CD14-positive monocyte (primary cell): Measurements from ENCODE around the gene BLNK. TPM values are rescaled to one million over a fixed set of nuclear protein-coding genes. Genes with fewer than 3 reads are reported as not detected.

ENCODE experiments used
- DNase-seq, 3 donors: peaks; one replicate each; pipeline ENCODE4 v3.0.0-alpha.2; 2011 to 2022
- H2AFZ ChIP-seq: 2 replicates; pipeline ENCODE4 v1.6.0; 2012; ENCODE audit warnings: mild to moderate bottlenecking, low read depth, low read length, inconsistent platforms; ENCODE audit not compliant: insufficient read depth, poor library complexity, severe bottlenecking
- H3K27ac ChIP-seq, 2 donors: 1 replicate in 1 of 2; 2 replicates in 1 of 2; pipeline ENCODE4 v1.5.1; 2012 to 2013; ENCODE audit warnings: low read length in 2 of 2, control low read depth in 1 of 2, inconsistent platforms in 1 of 2, low read depth in 1 of 2, mild to moderate bottlenecking in 1 of 2
- H3K27me3 ChIP-seq, 2 donors: one replicate each; pipeline versions ENCODE4 v1.6.0 to v1.6.1; 2011 to 2013; ENCODE audit warnings: low read length in 2 of 2; ENCODE audit not compliant: control insufficient read depth in 2 of 2, insufficient read depth in 2 of 2
- H3K36me3 ChIP-seq, 2 donors: replicated peaks in 1 of 2; 1 replicate in 1 of 2; 2 replicates in 1 of 2; pipeline versions ENCODE4 v1.5.1 to v1.6.1; 2012 to 2013; ENCODE audit warnings: low read length in 2 of 2, control low read depth in 1 of 2, inconsistent platforms in 1 of 2, mild to moderate bottlenecking in 1 of 2; ENCODE audit not compliant: insufficient read depth in 2 of 2, control insufficient read depth in 1 of 2
- H3K4me1 ChIP-seq, 2 donors: 1 replicate in 1 of 2; 2 replicates in 1 of 2; pipeline versions ENCODE4 v1.5.1 to v1.6.1; 2012 to 2013; ENCODE audit warnings: low read length in 2 of 2, control low read depth in 1 of 2, inconsistent platforms in 1 of 2, mild to moderate bottlenecking in 1 of 2, moderate library complexity in 1 of 2; ENCODE audit not compliant: insufficient read depth in 2 of 2, control insufficient read depth in 1 of 2
- H3K4me2 ChIP-seq: replicated peaks from 2 replicates; pipeline ENCODE3; 2012; ENCODE audit warnings: low read length, moderate library complexity, mild to moderate bottlenecking; ENCODE audit not compliant: poor library complexity, severe bottlenecking; ENCODE audit errors: extremely low read depth
- H3K4me3 ChIP-seq, 3 experiments: fragments of 200-600 bp in 1 of 3; sonication (generic) in 1 of 3; replicated peaks in 1 of 3; 1 replicate in 2 of 3; 2 replicates in 1 of 3; pipeline ENCODE4 v1.5.1; 2011 to 2013; ENCODE audit warnings: low read length in 3 of 3, mild to moderate bottlenecking in 3 of 3, control low read depth in 2 of 3, low read depth in 2 of 3, inconsistent platforms in 1 of 3, moderate library complexity in 1 of 3
- H3K79me2 ChIP-seq: 2 replicates; pipeline ENCODE4 v1.6.0; 2012; ENCODE audit warnings: mild to moderate bottlenecking, control low read depth, inconsistent platforms, low read length, moderate library complexity; ENCODE audit not compliant: insufficient read depth
- H3K9ac ChIP-seq: 2 replicates; pipeline ENCODE4 v1.6.0; 2017; ENCODE audit warnings: low read length, mild to moderate bottlenecking; ENCODE audit not compliant: insufficient read depth, poor library complexity, severe bottlenecking
- H3K9me3 ChIP-seq, 2 donors: replicated peaks in 1 of 2; 1 replicate in 1 of 2; 2 replicates in 1 of 2; pipeline versions ENCODE4 v1.5.1 to v1.6.1; 2012 to 2013; ENCODE audit warnings: low read length in 2 of 2, control low read depth in 1 of 2; ENCODE audit not compliant: control insufficient read depth in 1 of 2, insufficient read depth in 1 of 2
- H4K20me1 ChIP-seq: 2 replicates; pipeline ENCODE4 v1.6.0; 2012; ENCODE audit warnings: mild to moderate bottlenecking, low read length, control low read depth, moderate library complexity; ENCODE audit not compliant: insufficient read depth
- H3K27ac Mint-ChIP-seq, 7 donors: one replicate each; pipeline ENCODE4 v1.8.0; 2020; ENCODE audit warnings: mild to moderate bottlenecking in 7 of 7, mixed read lengths in 7 of 7, moderate library complexity in 6 of 7, inconsistent platforms in 2 of 7
- H3K27me3 Mint-ChIP-seq, 3 donors: one replicate each; pipeline ENCODE4 v1.8.0; 2021 to 2022; ENCODE audit warnings: low read depth in 3 of 3, mild to moderate bottlenecking in 3 of 3, mixed read lengths in 3 of 3, moderate library complexity in 3 of 3, inconsistent platforms in 1 of 3
- H3K36me3 Mint-ChIP-seq, 2 donors: one replicate each; pipeline ENCODE4 v1.8.0; 2020; ENCODE audit warnings: mixed read lengths in 2 of 2, inconsistent platforms in 1 of 2, mild to moderate bottlenecking in 1 of 2
- H3K4me1 Mint-ChIP-seq: one replicate; pipeline ENCODE4 v1.8.0; 2020; ENCODE audit warnings: mild to moderate bottlenecking, mixed read lengths
- H3K4me3 Mint-ChIP-seq, 2 donors: one replicate each; pipeline ENCODE4 v1.8.0; 2020; ENCODE audit warnings: mild to moderate bottlenecking in 2 of 2, mixed read lengths in 2 of 2, moderate library complexity in 1 of 2
- H3K9me3 Mint-ChIP-seq, 7 donors: one replicate each; pipeline ENCODE4 v1.8.0; 2020 to 2022; ENCODE audit warnings: mixed read lengths in 7 of 7, mild to moderate bottlenecking in 6 of 7, moderate library complexity in 6 of 7, inconsistent platforms in 2 of 7
- WGBS: methylation state at CpG from one replicate; pipeline ENCODE4 v1.1.5; 2013; ENCODE audit warnings: missing lambda C conversion rate; ENCODE audit not compliant: insufficient coverage; 5-methylcytosine and 5-hydroxymethylcytosine counted together
- intact Hi-C, 2 donors: fragments of 100-400 bp; cut with micrococcal nuclease; formaldehyde crosslinking; loops; one replicate each; pipeline versions ENCODE4 v1.15.0 to v1.15.1; 2023
- polyA plus RNA-seq, 3 donors: library from polyadenylated mRNA; depleted of rRNA in 1 of 3; unstranded in 2 of 3; stranded (reverse) in 1 of 3; fragments of 300-500 nt in 2 of 3; fragments of >200 nt in 1 of 3; fragmentation: Illumina TruSeq in 2 of 3; gene quantifications; 1 replicate in 2 of 3; 2 replicates in 1 of 3; pipeline ENCODE4 v1.2.3, GENCODE V29; 2012 to 2021
- TF ChIP-seq, protein P1 (sequence below): fragments of 200-600 bp; IDR thresholded peaks from one replicate; pipeline ENCODE4 v1.8.0; 2022; ENCODE audit warnings: antibody characterized with exemption, mild to moderate bottlenecking

Gene BLNK
- polyA plus RNA-seq, 3 donors = 1.4 to 1.9 (median 1.5) TPM

DNA sequence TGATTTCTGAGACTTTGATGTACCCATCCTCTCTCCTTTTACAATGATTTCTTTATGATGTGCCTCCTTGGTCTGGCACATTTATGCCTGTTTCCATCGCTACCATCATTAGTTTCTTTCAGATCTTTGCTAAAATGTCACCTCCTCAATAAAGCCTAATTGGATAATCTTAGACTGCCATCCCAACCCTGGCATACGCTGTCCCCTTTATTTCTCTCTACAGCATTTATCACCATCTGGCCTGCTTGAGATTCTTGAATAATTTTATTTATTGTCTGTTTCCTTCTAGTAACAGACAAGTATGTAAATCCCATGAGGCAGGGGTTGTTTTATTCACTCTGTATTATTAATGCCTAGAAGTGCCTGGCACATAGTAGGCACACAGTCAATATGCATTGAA is 26.1 kb upstream of the BLNK start:
- H3K27ac Mint-ChIP-seq = no peak overlapping the region

DNA sequence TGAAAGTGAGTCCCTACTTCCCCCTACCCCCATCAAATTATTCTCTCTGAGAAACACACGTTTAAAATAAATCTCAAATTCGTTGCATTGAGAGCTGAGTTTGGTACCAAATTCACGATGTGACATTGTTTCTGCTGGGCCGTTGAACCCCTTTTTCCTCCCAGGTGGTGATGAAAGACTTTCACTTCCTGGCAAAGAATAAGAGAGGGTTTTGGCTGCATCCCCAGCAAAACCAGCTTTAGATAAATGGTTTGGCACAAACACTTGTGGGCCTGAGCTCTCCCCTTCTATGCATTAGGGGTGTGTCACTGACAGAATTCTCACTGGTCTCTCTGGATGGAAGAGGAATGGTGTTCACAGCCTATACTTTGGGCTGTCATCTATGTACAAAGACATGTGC is 24.1 kb upstream of the BLNK start:
- Histone ChIP-seq H3K4me1 (peaks cover 9 to 14% of the 10 kb centered on the region in 2 donors), H3K9me3 (no peaks in the 10 kb centered on the region), H3K9ac (no peak overlapping the region), H3K4me3 (no peak overlapping the region), H3K79me2 (no peaks in the 10 kb centered on the region), H3K27me3 (no peaks in the 10 kb centered on the region), H4K20me1 (no peaks in the 10 kb centered on the region), H3K27ac (no peak overlapping the region), H2AFZ (no peak overlapping the region), H3K36me3 (no peaks in the 10 kb centered on the region), H3K4me2 (no peak overlapping the region)
- 0% methylated on average over 2 of the region's 4 CpGs for WGBS
- DNase-seq = no peak
- peaks cover 29% of the 10 kb centered on the region for H3K4me1 Mint-ChIP-seq
- intact Hi-C loops = loop anchor here in 1 of 2 donors (10.0 kb wide), 1 partner anchor 281 kb away; no protein-coding TSS in a partner anchor
- no peaks in the 10 kb centered on the region for H3K9me3 Mint-ChIP-seq
- no peaks in the 10 kb centered on the region for H3K36me3 Mint-ChIP-seq
- H3K27me3 Mint-ChIP-seq = peaks cover 0 to 2% (median 0%) of the 10 kb centered on the region in 3 donors
- TF ChIP-seq, protein P1, sequence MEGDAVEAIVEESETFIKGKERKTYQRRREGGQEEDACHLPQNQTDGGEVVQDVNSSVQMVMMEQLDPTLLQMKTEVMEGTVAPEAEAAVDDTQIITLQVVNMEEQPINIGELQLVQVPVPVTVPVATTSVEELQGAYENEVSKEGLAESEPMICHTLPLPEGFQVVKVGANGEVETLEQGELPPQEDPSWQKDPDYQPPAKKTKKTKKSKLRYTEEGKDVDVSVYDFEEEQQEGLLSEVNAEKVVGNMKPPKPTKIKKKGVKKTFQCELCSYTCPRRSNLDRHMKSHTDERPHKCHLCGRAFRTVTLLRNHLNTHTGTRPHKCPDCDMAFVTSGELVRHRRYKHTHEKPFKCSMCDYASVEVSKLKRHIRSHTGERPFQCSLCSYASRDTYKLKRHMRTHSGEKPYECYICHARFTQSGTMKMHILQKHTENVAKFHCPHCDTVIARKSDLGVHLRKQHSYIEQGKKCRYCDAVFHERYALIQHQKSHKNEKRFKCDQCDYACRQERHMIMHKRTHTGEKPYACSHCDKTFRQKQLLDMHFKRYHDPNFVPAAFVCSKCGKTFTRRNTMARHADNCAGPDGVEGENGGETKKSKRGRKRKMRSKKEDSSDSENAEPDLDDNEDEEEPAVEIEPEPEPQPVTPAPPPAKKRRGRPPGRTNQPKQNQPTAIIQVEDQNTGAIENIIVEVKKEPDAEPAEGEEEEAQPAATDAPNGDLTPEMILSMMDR = no peak
- H3K4me3 Mint-ChIP-seq = no peak overlapping the region
- H3K27ac Mint-ChIP-seq = no peak overlapping the region

More for the DNA sequence above, 26.1 kb upstream of the BLNK start:
- H3K36me3 Mint-ChIP-seq = no peaks in the 10 kb centered on the region
- WGBS = no CpG with 5 or more reads among the region's 2 CpGs
- no peaks in the 10 kb centered on the region for H3K9me3 Mint-ChIP-seq
- H3K27me3 Mint-ChIP-seq = peaks cover 0 to 2% (median 0%) of the 10 kb centered on the region in 3 donors
- H3K4me3 Mint-ChIP-seq = no peak overlapping the region
- DNase-seq = no peak
- H3K4me1 Mint-ChIP-seq = peaks cover 31% of the 10 kb centered on the region
- H3K36me3 ChIP-seq = no peaks in the 10 kb centered on the region
- intact Hi-C loops = loop anchor here in 1 of 2 donors (10.0 kb wide), 1 partner anchor 283 kb away; no protein-coding TSS in a partner anchor
- H3K4me3 ChIP-seq = no peak overlapping the region
- no peak overlapping the region for H3K9ac ChIP-seq
- no peaks in the 10 kb centered on the region for H3K79me2 ChIP-seq
- no peaks in the 10 kb centered on the region for H3K27me3 ChIP-seq
- H3K4me1 ChIP-seq = peaks cover 9 to 14% of the 10 kb centered on the region in 2 donors
- H3K4me2 ChIP-seq = no peak overlapping the region
- no peak overlapping the region for H2AFZ ChIP-seq
- H4K20me1 ChIP-seq = no peaks in the 10 kb centered on the region
- TF ChIP-seq, protein P1 = no peak
- no peaks in the 10 kb centered on the region for H3K9me3 ChIP-seq
- H3K27ac ChIP-seq = no peak overlapping the region
